Uterus (tissue), 4 donors: Measurements from ENCODE around the gene EFEMP2. TPM values are rescaled to one million over a fixed set of nuclear protein-coding genes. Genes with fewer than 3 reads are reported as not detected.
A peak's percentile ranks its signal among the peaks of the same experiment; 100 is the strongest.

Source experiments
- DNase-seq, 2 donors: peaks; one replicate each; pipeline ENCODE4 v3.0.0-alpha.2; 2019 to 2020
- H3K27ac ChIP-seq, 2 donors: fragments of 200-600 bp; sonication (generic); 1 replicate in 1 of 2; 2 replicates in 1 of 2; pipeline ENCODE4 v1.5.1; 2016 to 2018
- H3K27me3 ChIP-seq, 2 donors: fragments of 200-600 bp; sonication (generic); one replicate each; pipeline ENCODE4 v1.5.1; 2018 to 2019; ENCODE audit warnings: control low read depth in 1 of 2
- H3K36me3 ChIP-seq, 2 donors: fragments of 200-600 bp; sonication (generic); one replicate each; pipeline ENCODE4 v1.5.1; 2019; ENCODE audit warnings: control low read depth in 1 of 2
- H3K4me1 ChIP-seq, 2 donors: fragments of 200-600 bp; sonication (generic); one replicate each; pipeline ENCODE4 v1.5.1; 2018 to 2019; ENCODE audit warnings: control low read depth in 1 of 2
- H3K4me3 ChIP-seq, 2 donors: fragments of 200-600 bp; sonication (generic); 1 replicate in 1 of 2; 2 replicates in 1 of 2; pipeline ENCODE4 v1.5.1; 2018 to 2019; ENCODE audit warnings: mild to moderate bottlenecking in 1 of 2
- H3K9me3 ChIP-seq, 2 donors: fragments of 200-600 bp; sonication (generic); one replicate each; pipeline ENCODE4 v1.5.1; 2019; ENCODE audit warnings: control low read depth in 1 of 2
- CTCF ChIP-seq, 4 experiments: fragments of 200-600 bp in 2 of 4; fragments of 450-650 bp in 2 of 4; sonication (generic) in 2 of 4; IDR thresholded peaks; one replicate each; pipeline ENCODE4 v1.5.1; 2016 to 2019; ENCODE audit warnings: antibody characterized with exemption in 4 of 4, mild to moderate bottlenecking in 2 of 4, moderate library complexity in 1 of 4
- POLR2A ChIP-seq, 2 donors: fragments of 450-650 bp; IDR thresholded peaks; one replicate each; pipeline ENCODE4 v1.6.1; 2016; ENCODE audit warnings: antibody characterized with exemption in 2 of 2, mild to moderate bottlenecking in 1 of 2, moderate library complexity in 1 of 2
- intact Hi-C: fragments of 100-400 bp; cut with DNase I; formaldehyde crosslinking; loops from one replicate; pipeline ENCODE4 v1.15.1; 2023; ENCODE audit warnings: low total_unique reads
- total RNA-seq, 4 donors: library from RNA; depleted of rRNA in 3 of 4; stranded (reverse); fragments of >200 nt in 3 of 4; gene quantifications; one replicate each; pipeline versions ENCODE4 v1.1.0 to v1.2.4, GENCODE V29; 2014 to 2023
- donor health status: DM: yes; HTN: yes; CAD: no.

The EFEMP2 gene
- total RNA-seq, 4 donors from 2014 or later: 56.1 to 165 (median 87.3) TPM

DNA sequence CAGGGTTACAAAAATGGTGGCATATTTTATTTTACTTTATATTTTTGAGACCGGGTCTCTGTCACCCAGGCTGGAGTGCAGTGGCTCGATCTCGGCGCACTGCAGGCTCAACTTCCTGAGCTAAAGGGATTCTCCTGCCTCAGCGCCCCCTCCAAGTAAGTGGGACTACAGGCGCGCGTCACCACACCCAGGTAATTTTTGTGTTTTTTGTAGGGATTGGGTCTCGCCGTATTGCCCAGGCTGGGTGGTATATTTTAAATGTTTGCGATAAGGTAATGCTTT, 28.2 kb upstream of the EFEMP2 start:
- TF ChIP-seq POLR2A (IDR thresholded peaks at IDR 0.05) (no peak), CTCF (IDR thresholded peaks at IDR 0.05) (no peak)
- intact Hi-C loops: no loop called here
- H3K27ac ChIP-seq: no peak overlapping the region
- H3K9me3 ChIP-seq: no peaks in the 10 kb centered on the region
- H3K4me3 ChIP-seq: no peak overlapping the region
- H3K27me3 ChIP-seq: peaks cover 0 to 17% of the 10 kb centered on the region in 2 donors
- H3K36me3 ChIP-seq: no peaks in the 10 kb centered on the region
- DNase-seq: no peak
- H3K4me1 ChIP-seq: peaks cover 5 to 7% of the 10 kb centered on the region in 2 donors

- Histone ChIP-seq H3K27me3 (peaks cover 0 to 17% of the 10 kb centered on the region in 2 donors), H3K4me3 (peak within 1 kb of the TSS; percentile 18 to 38), H3K9me3 (no peaks in the 10 kb centered on the region), H3K27ac (peak within 1 kb of the TSS in 1 of 2 donors; percentile 36), H3K36me3 (no peaks in the 10 kb centered on the region), H3K4me1 (peaks cover 5 to 7% of the 10 kb centered on the region in 2 donors)
- TF ChIP-seq CTCF (IDR thresholded peaks at IDR 0.05): no peak
- peak; percentile 60 to 74 for TF ChIP-seq POLR2A (IDR thresholded peaks at IDR 0.05)
- intact Hi-C loops: no loop called here
- peak; percentile 70 to 77 for DNase-seq
These were observed 27.7 kb upstream of the EFEMP2 start, which contains the start of gene FOSL1 for GRCh38 chr11:65900125-65900898. TSS of gene FOSL1 (minus strand) at chr11:65900388. CDS start at chr11:65900339, 49 bp downstream.

GRCh38 chr11:65899356-65900124, 26.9 kb upstream of the EFEMP2 start:
- intact Hi-C loops: no loop called here
- DNase-seq: peak in 1 of 2 donors; percentile 50
- peak overlapping the region; percentile 18 to 38 for H3K4me3 ChIP-seq
- no peaks in the 10 kb centered on the region for H3K9me3 ChIP-seq
- H3K4me1 ChIP-seq: peaks cover 5 to 7% of the 10 kb centered on the region in 2 donors
- peaks cover 0 to 17% of the 10 kb centered on the region in 2 donors for H3K27me3 ChIP-seq
- no peak for TF ChIP-seq POLR2A (IDR thresholded peaks at IDR 0.05)
- no peak for TF ChIP-seq CTCF (IDR thresholded peaks at IDR 0.05)
- peak overlapping the region in 1 of 2 donors; percentile 36 for H3K27ac ChIP-seq
- H3K36me3 ChIP-seq: no peaks in the 10 kb centered on the region

GRCh38 chr11:65898656-65899355, 26.2 kb upstream of the EFEMP2 start:
- intact Hi-C loops: no loop called here
- no peak for TF ChIP-seq CTCF (IDR thresholded peaks at IDR 0.05)
- no peak for TF ChIP-seq POLR2A (IDR thresholded peaks at IDR 0.05)
- no peaks in the 10 kb centered on the region for H3K36me3 ChIP-seq
- no peaks in the 10 kb centered on the region for H3K9me3 ChIP-seq
- no peak overlapping the region for H3K27ac ChIP-seq
- peaks cover 5 to 7% of the 10 kb centered on the region in 2 donors for H3K4me1 ChIP-seq
- DNase-seq: peak in 1 of 2 donors; percentile 58
- H3K4me3 ChIP-seq: peak overlapping the region; percentile 18 to 38
- peaks cover 0 to 17% of the 10 kb centered on the region in 2 donors for H3K27me3 ChIP-seq
